ENCODE results near the gene RNF10. TPM values are rescaled to one million over a fixed set of nuclear protein-coding genes. Genes with fewer than 3 reads are reported as not detected.

RNF10 gene
- total and polyA plus RNA-seq, 2 experiments from 2014 or later: 113 to 149 TPM

- H3K36me3 Mint-ChIP-seq (ENCODE audit: low read depth): peaks cover 43% of the 10 kb centered on the region
- DNase-seq (ENCODE audit: low spot score): no peak
- H3K4me2 ChIP-seq: peak overlapping the region; percentile 99
- H3K4me1 ChIP-seq (ENCODE audit: insufficient read depth): peaks cover 14% of the 10 kb centered on the region; the same call in 1 of the 2 replicates
- no peaks in the 10 kb centered on the region for H3K9me2 ChIP-seq (ENCODE audit: insufficient read depth)
- H2AFZ ChIP-seq: no peak overlapping the region
- no peak for ATAC-seq
- H3K27ac Mint-ChIP-seq: no peak overlapping the region
- H4K20me1 ChIP-seq (replicated peaks; ENCODE audit: insufficient read depth): peaks cover 19% of the 10 kb centered on the region
- H3K79me2 ChIP-seq (replicated peaks; ENCODE audit: insufficient read depth): peaks cover 23% of the 10 kb centered on the region
- H3K36me3 ChIP-seq (ENCODE audit: insufficient read depth): peaks cover 10% of the 10 kb centered on the region; the same call in 1 of the 2 replicates
- peak overlapping the region; percentile 97 for H3K4me3 Mint-ChIP-seq
- peaks cover 10% of the 10 kb centered on the region for H3K27me3 Mint-ChIP-seq (ENCODE audit: insufficient read depth, low read depth, poor library complexity)
- no peak for TF ChIP-seq ZNF462 (CRISPR knock-in tag; IDR thresholded peaks at IDR 0.05)
- no peak for TF ChIP-seq REST (IDR thresholded peaks at IDR 0.05; ENCODE audit: unreplicated experiment)
- no peak for TF ChIP-seq ETS1 (IDR thresholded peaks at IDR 0.05)
- 0 out of 2 replicates have a peak, but pooled peaks have one; percentile 6 for TF ChIP-seq POLR2AphosphoS5 (IDR thresholded peaks at IDR 0.05; ENCODE audit: low read depth)
- no peak for TF ChIP-seq NANOG (IDR thresholded peaks at IDR 0.05; ENCODE audit: borderline replicate concordance)
- peaks cover 20% of the 10 kb centered on the region for H3F3A ChIP-seq (replicated peaks; ENCODE audit: low read depth)
- H3K4me1 Mint-ChIP-seq: peaks cover 21% of the 10 kb centered on the region
- H3K9me3 Mint-ChIP-seq: peaks cover 2% of the 10 kb centered on the region; the same call in 2 of the 3 replicates
- H3K27me3 ChIP-seq (ENCODE audit: insufficient read depth): no peaks in the 10 kb centered on the region
- H3K4me3 ChIP-seq: peak overlapping the region; percentile 98
- H3K27ac ChIP-seq (ENCODE audit: low read depth): peak overlapping the region; percentile 67; the same call in 1 of the 2 replicates
These were observed 36.5 kb upstream of the RNF10 start for GRCh38 chr12:120497524-120498150.
